Measurements from ENCODE around the gene FER.

DNA sequence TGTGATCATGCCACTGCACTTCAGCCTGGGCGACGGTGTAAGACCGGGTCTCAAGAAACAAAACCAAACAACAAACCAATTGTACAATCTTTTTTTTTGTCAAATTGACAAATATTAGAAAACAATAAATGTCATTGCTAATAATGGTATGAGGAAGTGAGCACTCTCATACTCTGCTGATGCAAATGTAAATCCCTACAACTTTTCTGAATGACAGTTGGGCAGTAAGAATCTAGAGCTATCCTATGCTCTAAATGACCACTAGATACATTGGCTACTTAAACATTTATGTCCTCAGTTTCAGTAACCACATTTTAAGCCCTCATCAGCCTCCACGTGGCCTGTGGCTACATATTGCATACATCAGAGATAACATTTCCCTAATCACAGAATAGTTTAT lies 256.2 kb downstream of the FER start:
- TF ChIP-seq, protein P1, sequence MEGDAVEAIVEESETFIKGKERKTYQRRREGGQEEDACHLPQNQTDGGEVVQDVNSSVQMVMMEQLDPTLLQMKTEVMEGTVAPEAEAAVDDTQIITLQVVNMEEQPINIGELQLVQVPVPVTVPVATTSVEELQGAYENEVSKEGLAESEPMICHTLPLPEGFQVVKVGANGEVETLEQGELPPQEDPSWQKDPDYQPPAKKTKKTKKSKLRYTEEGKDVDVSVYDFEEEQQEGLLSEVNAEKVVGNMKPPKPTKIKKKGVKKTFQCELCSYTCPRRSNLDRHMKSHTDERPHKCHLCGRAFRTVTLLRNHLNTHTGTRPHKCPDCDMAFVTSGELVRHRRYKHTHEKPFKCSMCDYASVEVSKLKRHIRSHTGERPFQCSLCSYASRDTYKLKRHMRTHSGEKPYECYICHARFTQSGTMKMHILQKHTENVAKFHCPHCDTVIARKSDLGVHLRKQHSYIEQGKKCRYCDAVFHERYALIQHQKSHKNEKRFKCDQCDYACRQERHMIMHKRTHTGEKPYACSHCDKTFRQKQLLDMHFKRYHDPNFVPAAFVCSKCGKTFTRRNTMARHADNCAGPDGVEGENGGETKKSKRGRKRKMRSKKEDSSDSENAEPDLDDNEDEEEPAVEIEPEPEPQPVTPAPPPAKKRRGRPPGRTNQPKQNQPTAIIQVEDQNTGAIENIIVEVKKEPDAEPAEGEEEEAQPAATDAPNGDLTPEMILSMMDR (IDR thresholded peaks at IDR 0.05): no peak
- TF ChIP-seq POLR2A (IDR thresholded peaks at IDR 0.05): no peak
